SK-N-SH (cell line): Measurements from ENCODE around the gene ST6GALNAC2. TPM values are rescaled to one million over a fixed set of nuclear protein-coding genes. Genes with fewer than 3 reads are reported as not detected.

ENCODE experiments used
- CTCF ChIA-PET: fragments of 300-600, 350-600 bp; formaldehyde crosslinking; extraction: SDS; loops from one replicate; lab custom pipeline; 2021; lab: Yijun Ruan, JAX
- POLR2A ChIA-PET: fragments of 350-600 bp; sonication (Branson Sonifier 250); formaldehyde crosslinking; extraction: SDS; loops from one replicate; lab custom pipeline; 2020; ENCODE audit warnings: antibody characterized with exemption, inconsistent platforms; lab: Yijun Ruan, JAX
- DNase-seq: peaks from one replicate; pipeline ENCODE4 v3.0.0; 2012
- H2AFZ ChIP-seq: fragments of 200-600 bp; sonication (generic); 2 replicates; pipeline ENCODE4 v1.8.1; 2016; ENCODE audit warnings: antibody characterized with exemption, mild to moderate bottlenecking, low read depth
- H3F3A ChIP-seq: fragments of 200-600 bp; sonication (generic); replicated peaks from 2 replicates; pipeline ENCODE3; 2016; ENCODE audit warnings: antibody characterized with exemption, mild to moderate bottlenecking; ENCODE audit not compliant: insufficient read depth
- H3K27ac ChIP-seq, 2 experiments: fragments of 200-500 bp in 1 of 2; fragments of 200-600 bp in 1 of 2; sonication (Bioruptor generic) in 1 of 2; sonication (generic), shearing (Covaris generic) in 1 of 2; 2 replicates each; pipeline versions ENCODE4 v1.5.1 to v1.6.1; 2014 to 2016; ENCODE audit warnings: low read depth in 2 of 2, inconsistent platforms in 1 of 2, low read length in 1 of 2, mild to moderate bottlenecking in 1 of 2, mixed read lengths in 1 of 2
- H3K27me3 ChIP-seq: fragments of 200-600 bp; sonication (generic), shearing (Covaris generic); 2 replicates; pipeline ENCODE4 v1.6.1; 2016; ENCODE audit warnings: mixed run types; ENCODE audit not compliant: insufficient read depth
- H3K36me3 ChIP-seq, 2 experiments: fragments of 200-500 bp in 1 of 2; fragments of 200-600 bp in 1 of 2; sonication (Bioruptor generic) in 1 of 2; sonication (generic) in 1 of 2; replicated peaks in 1 of 2; 2 replicates each; pipeline versions ENCODE3 to v1.5.1; 2014 to 2016; ENCODE audit warnings: low read length in 1 of 2, mild to moderate bottlenecking in 1 of 2; ENCODE audit not compliant: insufficient read depth in 2 of 2, control insufficient read depth in 1 of 2
- H3K4me1 ChIP-seq, 2 experiments: fragments of 200-500 bp in 1 of 2; fragments of 200-600 bp in 1 of 2; sonication (Bioruptor generic) in 1 of 2; sonication (generic), shearing (Covaris generic) in 1 of 2; 2 replicates each; pipeline versions ENCODE4 v1.5.1 to v1.6.1; 2014 to 2016; ENCODE audit warnings: low read depth in 1 of 2, low read length in 1 of 2, mixed run types in 1 of 2; ENCODE audit not compliant: insufficient read depth in 2 of 2, control insufficient read depth in 1 of 2
- H3K4me2 ChIP-seq: fragments of 200-600 bp; sonication (generic), shearing (Covaris generic); 2 replicates; pipeline ENCODE4 v1.6.1; 2017; ENCODE audit warnings: mixed run types
- H3K4me3 ChIP-seq, 2 experiments: fragments of 200-500 bp in 1 of 2; fragments of 200-600 bp in 1 of 2; sonication (Bioruptor generic) in 1 of 2; sonication (generic), shearing (Covaris generic) in 1 of 2; 2 replicates each; pipeline versions ENCODE4 v1.5.1 to v1.8.1; 2014 to 2016; ENCODE audit warnings: low read depth in 2 of 2, inconsistent platforms in 1 of 2, low read length in 1 of 2, mild to moderate bottlenecking in 1 of 2, mixed read lengths in 1 of 2, moderate library complexity in 1 of 2
- H3K79me2 ChIP-seq: fragments of 200-600 bp; sonication (generic); 2 replicates; pipeline ENCODE4 v1.8.1; 2017; ENCODE audit warnings: mild to moderate bottlenecking; ENCODE audit not compliant: insufficient read depth
- H3K9ac ChIP-seq: fragments of 200-600 bp; sonication (generic); 2 replicates; pipeline ENCODE4 v1.6.1; 2017; ENCODE audit warnings: mixed run types
- H3K9me2 ChIP-seq: fragments of 200-600 bp; sonication (generic); 2 replicates; pipeline ENCODE4 v1.6.1; 2017; ENCODE audit warnings: mixed run types
- H3K9me3 ChIP-seq: fragments of 200-600 bp; sonication (generic); 2 replicates; pipeline ENCODE4 v1.6.1; 2017; ENCODE audit warnings: mixed run types, mild to moderate bottlenecking, moderate library complexity
- H4K20me1 ChIP-seq: fragments of 200-600 bp; sonication (generic); 2 replicates; pipeline ENCODE4 v1.6.1; 2017; ENCODE audit warnings: mild to moderate bottlenecking, mixed run types; ENCODE audit not compliant: insufficient read depth
- ELF1 ChIP-seq: IDR thresholded peaks from 2 replicates; pipeline ENCODE4 v1.4.0; 2012
- EZH2phosphoT487 ChIP-seq: fragments of 200-600 bp; sonication (generic); IDR thresholded peaks from 2 replicates; pipeline ENCODE4 v1.6.1; 2017; ENCODE audit warnings: low read depth, mixed run types, mild to moderate bottlenecking, antibody characterized with exemption, moderate library complexity, borderline replicate concordance
- FOSL2 ChIP-seq: IDR thresholded peaks from 2 replicates; pipeline ENCODE4 v1.4.0; 2012; ENCODE audit warnings: low read depth, mild to moderate bottlenecking, moderate library complexity, borderline replicate concordance
- FOXJ3 ChIP-seq: sonication (generic); formaldehyde crosslinking; IDR thresholded peaks from 2 replicates; pipeline ENCODE4 v1.5.1; 2020; ENCODE audit warnings: mild to moderate bottlenecking, missing genetic modification reagents
- GABPA ChIP-seq: IDR thresholded peaks from 2 replicates; pipeline ENCODE4 v1.4.0; 2012; ENCODE audit warnings: low read depth, mild to moderate bottlenecking
- GATA2 ChIP-seq: sonication (generic); formaldehyde crosslinking; IDR thresholded peaks from 2 replicates; pipeline ENCODE4 v1.5.0; 2020; ENCODE audit warnings: mild to moderate bottlenecking, missing genetic modification reagents
- JUND ChIP-seq: IDR thresholded peaks from 2 replicates; pipeline ENCODE4 v1.4.0; 2012
- MEF2A ChIP-seq: IDR thresholded peaks from 2 replicates; pipeline ENCODE4 v1.4.0; 2012; ENCODE audit warnings: low read depth, borderline replicate concordance
- MXI1 ChIP-seq: IDR thresholded peaks from 2 replicates; pipeline ENCODE4 v1.6.1; 2012; ENCODE audit warnings: mild to moderate bottlenecking, low read depth, low read length, improper control_type of control experiment
- POLR2AphosphoS5 ChIP-seq: IDR thresholded peaks from 2 replicates; pipeline ENCODE4 v1.6.1; 2012; ENCODE audit warnings: low read depth, low read length
- RAD21 ChIP-seq: IDR thresholded peaks from 2 replicates; pipeline ENCODE4 v1.6.1; 2012; ENCODE audit warnings: mild to moderate bottlenecking, low read length
- TCF12 ChIP-seq: IDR thresholded peaks from 2 replicates; pipeline ENCODE4 v1.4.0; 2012
- TEAD4 ChIP-seq: IDR thresholded peaks from 2 replicates; pipeline ENCODE4 v1.4.0; 2012; ENCODE audit warnings: mild to moderate bottlenecking, borderline replicate concordance; ENCODE audit not compliant: insufficient read depth
- WGBS: methylation state at CpG from one replicate; pipeline ENCODE4 v1.1.6; 2017; ENCODE audit warnings: low lambda C conversion rate; 5-methylcytosine and 5-hydroxymethylcytosine counted together
- polyA plus RNA-seq, 3 experiments: library from polyadenylated mRNA; depleted of rRNA; stranded (reverse); fragments of >200 nt; gene quantifications; 2 replicates each; pipeline ENCODE4 v1.2.3, GENCODE V29; 2012
- TF ChIP-seq, protein P1 (sequence below): IDR thresholded peaks from 2 replicates; pipeline ENCODE4 v1.4.0; 2012; ENCODE audit warnings: low read depth, borderline replicate concordance
- TF ChIP-seq, protein P2 (sequence below): IDR thresholded peaks from 2 replicates; pipeline ENCODE4 v1.4.0; 2012; ENCODE audit warnings: low read depth
- TF ChIP-seq, protein P3 (sequence below): fragments of 150-350 bp; IDR thresholded peaks from 2 replicates; pipeline ENCODE4 v1.6.1; 2017; ENCODE audit warnings: antibody characterized with exemption, low read length, low read depth, borderline replicate concordance
- TF ChIP-seq, protein P4 (sequence below): IDR thresholded peaks from 2 replicates; pipeline ENCODE4; 2012

The ST6GALNAC2 gene
- polyA plus RNA-seq, 1 of the 3 experiments (the other 2 are of a cell fraction): 0.94 TPM

DNA sequence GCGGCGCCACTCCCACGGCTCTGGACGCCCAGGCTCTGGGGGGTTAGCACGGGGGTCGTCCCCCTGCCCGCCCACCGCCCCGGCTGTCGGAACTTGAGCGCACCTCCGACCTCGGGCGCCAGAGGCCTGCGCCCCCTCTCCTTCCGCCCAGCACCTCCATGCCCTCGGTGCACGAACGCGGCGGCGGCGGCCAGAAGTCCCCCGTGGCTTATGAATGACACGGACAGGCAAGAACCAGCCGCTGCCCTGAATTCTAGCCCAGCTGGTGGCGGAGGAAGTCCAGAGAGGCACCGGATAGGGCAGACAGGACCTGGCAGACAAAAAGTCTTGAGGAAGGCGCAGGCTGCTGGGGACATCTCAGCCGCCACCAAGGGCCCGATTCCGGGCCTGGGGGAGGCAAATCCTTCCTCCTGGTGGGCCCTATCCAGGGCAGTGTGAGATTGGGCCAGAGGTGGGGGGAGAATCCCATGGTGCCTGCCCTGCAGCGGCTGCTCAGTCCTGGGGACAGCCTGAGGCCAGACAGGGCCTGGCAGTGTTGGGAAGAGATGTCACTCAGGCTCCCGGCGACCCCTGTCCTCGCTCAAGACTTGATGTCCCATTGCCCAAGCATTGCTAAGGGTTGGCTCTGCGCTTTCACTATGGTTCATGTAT is 47.3 kb downstream of the ST6GALNAC2 start:
- 59% methylated on average over 31 of the region's 37 CpGs for WGBS
- CTCF ChIA-PET: interaction anchor here (0.5 to 15.7 kb wide), 7 partner anchors 3 to 142 kb away, joined by 3 to 679 read pairs (median 29); partner anchors contain the start of genes CYGB and PRCD

DNA sequence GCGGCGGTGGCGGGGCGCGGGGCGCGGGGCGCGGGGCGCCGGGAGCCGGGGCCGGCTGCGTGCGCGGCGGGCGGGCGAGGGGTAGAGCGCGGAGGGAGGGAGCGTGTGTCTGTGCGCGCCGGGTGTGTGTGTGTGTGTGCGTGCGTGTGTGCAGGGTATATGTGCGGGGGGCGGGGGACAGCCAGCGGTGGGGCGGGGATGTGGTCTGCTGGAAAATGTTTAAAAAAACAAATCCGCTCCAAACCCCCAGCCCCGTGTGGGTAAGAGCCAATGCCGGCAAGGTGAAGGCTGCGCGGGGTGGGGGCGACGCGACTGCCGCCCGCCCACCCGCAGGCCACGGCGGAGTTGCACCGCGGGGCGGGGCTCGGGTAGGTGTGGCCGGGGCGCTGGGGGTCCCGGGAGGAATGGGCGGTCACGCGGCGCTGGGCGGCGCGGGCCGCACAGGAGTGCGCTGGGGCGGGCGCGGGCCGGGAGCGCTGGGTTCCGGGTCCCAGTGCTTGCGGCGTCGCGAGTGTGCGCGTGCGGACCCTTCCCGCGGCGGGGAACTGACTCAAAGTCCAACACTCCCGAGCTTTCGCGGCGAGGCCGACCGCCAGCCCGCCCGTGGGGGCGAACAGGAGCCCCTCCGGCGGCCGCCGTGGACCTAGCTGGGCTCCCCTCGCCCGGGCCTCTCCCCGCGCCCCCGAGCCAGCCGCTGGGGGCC is 47.9 kb downstream of the ST6GALNAC2 start, which contains the start of gene CYGB:
CYGB (minus strand) TSS at position 132 of the 703 bp plus-strand sequence. CDS start 167 bp downstream, outside the sequence.
- H3K27me3 ChIP-seq: peaks cover 44% of the 10 kb centered on the region
- H3F3A ChIP-seq: peaks cover 3% of the 10 kb centered on the region
- ChIA-PET CTCF (interaction anchor here (0.5 to 15.7 kb wide), 8 partner anchors 4 to 519 kb away, joined by 3 to 679 read pairs (median 17); partner anchors contain the start of genes CYGB and PRCD), POLR2A (interaction anchor here (1.1 to 11.2 kb wide), 6 partner anchors 7 to 19 kb away, joined by 3 to 245 read pairs (median 4); no protein-coding TSS in a partner anchor)
- H3K27ac ChIP-seq: peak within 1 kb of the TSS in 1 of 2 experiments; percentile 99; a peak in 2 of 4 replicates
- 22% methylated on average over 53 of the region's 95 CpGs for WGBS
- H2AFZ ChIP-seq: no peak within 1 kb of the TSS
- peak within 1 kb of the TSS; percentile 30 to 54; a peak in 3 of 4 replicates for H3K4me3 ChIP-seq
- no peak for TF ChIP-seq TEAD4
- TF ChIP-seq MXI1: peak; percentile 29; the same call in 1 of the 2 replicates
- no peak for TF ChIP-seq MEF2A
- TF ChIP-seq, protein P1, sequence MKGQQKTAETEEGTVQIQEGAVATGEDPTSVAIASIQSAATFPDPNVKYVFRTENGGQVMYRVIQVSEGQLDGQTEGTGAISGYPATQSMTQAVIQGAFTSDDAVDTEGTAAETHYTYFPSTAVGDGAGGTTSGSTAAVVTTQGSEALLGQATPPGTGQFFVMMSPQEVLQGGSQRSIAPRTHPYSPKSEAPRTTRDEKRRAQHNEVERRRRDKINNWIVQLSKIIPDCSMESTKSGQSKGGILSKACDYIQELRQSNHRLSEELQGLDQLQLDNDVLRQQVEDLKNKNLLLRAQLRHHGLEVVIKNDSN: no peak
- 0 out of 2 replicates have a peak, but pooled peaks have one; percentile 40 for TF ChIP-seq EZH2phosphoT487
- TF ChIP-seq, protein P2, sequence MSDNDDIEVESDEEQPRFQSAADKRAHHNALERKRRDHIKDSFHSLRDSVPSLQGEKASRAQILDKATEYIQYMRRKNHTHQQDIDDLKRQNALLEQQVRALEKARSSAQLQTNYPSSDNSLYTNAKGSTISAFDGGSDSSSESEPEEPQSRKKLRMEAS: no peak
- no peaks in the 10 kb centered on the region for H3K9me2 ChIP-seq
- H3K9me3 ChIP-seq: no peaks in the 10 kb centered on the region
- peak; percentile 91 for DNase-seq
- peaks cover 0 to 79% of the 10 kb centered on the region in 2 experiments; a peak in 2 of 4 replicates for H3K4me1 ChIP-seq
- peak within 1 kb of the TSS; percentile 68; the same call in 1 of the 2 replicates for H3K4me2 ChIP-seq
- no peaks in the 10 kb centered on the region for H4K20me1 ChIP-seq
- H3K79me2 ChIP-seq: no peaks in the 10 kb centered on the region
- H3K9ac ChIP-seq: no peak within 1 kb of the TSS
- H3K36me3 ChIP-seq: no peaks in the 10 kb centered on the region

More for the DNA sequence above, 47.3 kb downstream of the ST6GALNAC2 start:
- Histone ChIP-seq H3K27ac (peak overlapping the region in 1 of 2 experiments; percentile 99; a peak in 2 of 4 replicates), H3K4me1 (peaks cover 0 to 81% of the 10 kb centered on the region in 2 experiments; a peak in 2 of 4 replicates), H3K9me3 (no peaks in the 10 kb centered on the region), H3K79me2 (no peaks in the 10 kb centered on the region), H4K20me1 (no peaks in the 10 kb centered on the region), H3K9ac (no peak overlapping the region), H3K4me3 (peak overlapping the region in 1 of 2 experiments; percentile 54; a peak in 2 of 4 replicates), H3K27me3 (peaks cover 48% of the 10 kb centered on the region), H3K36me3 (no peaks in the 10 kb centered on the region), H3K9me2 (no peaks in the 10 kb centered on the region), H2AFZ (no peak overlapping the region), H3F3A (peaks cover 3% of the 10 kb centered on the region), H3K4me2 (no peak overlapping the region)
- POLR2A ChIA-PET: interaction anchor here (1.1 kb wide), 1 partner anchor 15 kb away, joined by 4 read pairs; no protein-coding TSS in a partner anchor
- no peak for TF ChIP-seq GABPA
- no peak for TF ChIP-seq GATA2 (CRISPR knock-in tag)
- TF ChIP-seq JUND: no peak
- no peak for TF ChIP-seq MXI1
- TF ChIP-seq, protein P2: no peak
- TF ChIP-seq, protein P3, sequence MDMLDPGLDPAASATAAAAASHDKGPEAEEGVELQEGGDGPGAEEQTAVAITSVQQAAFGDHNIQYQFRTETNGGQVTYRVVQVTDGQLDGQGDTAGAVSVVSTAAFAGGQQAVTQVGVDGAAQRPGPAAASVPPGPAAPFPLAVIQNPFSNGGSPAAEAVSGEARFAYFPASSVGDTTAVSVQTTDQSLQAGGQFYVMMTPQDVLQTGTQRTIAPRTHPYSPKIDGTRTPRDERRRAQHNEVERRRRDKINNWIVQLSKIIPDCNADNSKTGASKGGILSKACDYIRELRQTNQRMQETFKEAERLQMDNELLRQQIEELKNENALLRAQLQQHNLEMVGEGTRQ: no peak
- TF ChIP-seq, protein P4, sequence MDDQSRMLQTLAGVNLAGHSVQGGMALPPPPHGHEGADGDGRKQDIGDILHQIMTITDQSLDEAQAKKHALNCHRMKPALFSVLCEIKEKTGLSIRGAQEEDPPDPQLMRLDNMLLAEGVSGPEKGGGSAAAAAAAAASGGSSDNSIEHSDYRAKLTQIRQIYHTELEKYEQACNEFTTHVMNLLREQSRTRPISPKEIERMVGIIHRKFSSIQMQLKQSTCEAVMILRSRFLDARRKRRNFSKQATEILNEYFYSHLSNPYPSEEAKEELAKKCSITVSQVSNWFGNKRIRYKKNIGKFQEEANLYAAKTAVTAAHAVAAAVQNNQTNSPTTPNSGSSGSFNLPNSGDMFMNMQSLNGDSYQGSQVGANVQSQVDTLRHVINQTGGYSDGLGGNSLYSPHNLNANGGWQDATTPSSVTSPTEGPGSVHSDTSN: no peak
- TF ChIP-seq FOXJ3 (CRISPR knock-in tag): no peak
- TF ChIP-seq TCF12: no peak
- no peak for TF ChIP-seq FOSL2
- no peak for TF ChIP-seq RAD21
- no peak for TF ChIP-seq POLR2AphosphoS5
- TF ChIP-seq ELF1: no peak
- peak; percentile 63 for DNase-seq
